HG03025 (cell line): ENCODE measurements around the gene LZTS2.
"Not testable (repeated sequence)": the region's sequence is repeated elsewhere in the genome, so short reads cannot be mapped to it uniquely, and the experiment has no call there.

Experiments
- ATAC-seq: cut with Tn5 transposase; IDR thresholded peaks from one replicate; pipeline ENCODE4 v1.9.1; 2021; ENCODE audit warnings: mild to moderate bottlenecking, moderate library complexity; ENCODE audit not compliant: unreplicated experiment, low FRiP score

The LZTS2 gene, protein sequence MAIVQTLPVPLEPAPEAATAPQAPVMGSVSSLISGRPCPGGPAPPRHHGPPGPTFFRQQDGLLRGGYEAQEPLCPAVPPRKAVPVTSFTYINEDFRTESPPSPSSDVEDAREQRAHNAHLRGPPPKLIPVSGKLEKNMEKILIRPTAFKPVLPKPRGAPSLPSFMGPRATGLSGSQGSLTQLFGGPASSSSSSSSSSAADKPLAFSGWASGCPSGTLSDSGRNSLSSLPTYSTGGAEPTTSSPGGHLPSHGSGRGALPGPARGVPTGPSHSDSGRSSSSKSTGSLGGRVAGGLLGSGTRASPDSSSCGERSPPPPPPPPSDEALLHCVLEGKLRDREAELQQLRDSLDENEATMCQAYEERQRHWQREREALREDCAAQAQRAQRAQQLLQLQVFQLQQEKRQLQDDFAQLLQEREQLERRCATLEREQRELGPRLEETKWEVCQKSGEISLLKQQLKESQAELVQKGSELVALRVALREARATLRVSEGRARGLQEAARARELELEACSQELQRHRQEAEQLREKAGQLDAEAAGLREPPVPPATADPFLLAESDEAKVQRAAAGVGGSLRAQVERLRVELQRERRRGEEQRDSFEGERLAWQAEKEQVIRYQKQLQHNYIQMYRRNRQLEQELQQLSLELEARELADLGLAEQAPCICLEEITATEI

DNA sequence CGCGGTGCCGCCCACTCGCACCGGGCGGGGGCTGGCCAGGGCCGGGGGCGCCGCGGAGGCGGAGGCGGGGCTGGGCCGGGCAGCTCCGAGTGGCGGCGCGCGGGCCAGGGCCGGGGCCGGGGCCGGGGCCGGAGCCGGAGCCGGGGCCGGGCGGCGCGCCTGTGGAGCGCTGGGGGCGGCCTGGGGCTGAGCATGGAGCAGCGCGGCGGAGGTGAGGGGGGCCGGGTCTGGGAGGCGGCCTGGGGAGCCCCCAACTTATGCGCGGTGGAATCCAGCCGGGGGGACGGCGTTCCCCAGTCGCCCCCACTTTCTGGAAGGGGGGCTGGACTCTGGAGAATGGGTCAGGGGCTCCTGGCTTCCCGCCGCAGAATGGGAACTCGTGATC, at the start of gene LZTS2:
Gene LZTS2, plus strand, starts transcription at position 67 of the 385 bp plus-strand sequence. CDS start 2,731 bp downstream, outside the sequence.
- no peak for ATAC-seq

DNA sequence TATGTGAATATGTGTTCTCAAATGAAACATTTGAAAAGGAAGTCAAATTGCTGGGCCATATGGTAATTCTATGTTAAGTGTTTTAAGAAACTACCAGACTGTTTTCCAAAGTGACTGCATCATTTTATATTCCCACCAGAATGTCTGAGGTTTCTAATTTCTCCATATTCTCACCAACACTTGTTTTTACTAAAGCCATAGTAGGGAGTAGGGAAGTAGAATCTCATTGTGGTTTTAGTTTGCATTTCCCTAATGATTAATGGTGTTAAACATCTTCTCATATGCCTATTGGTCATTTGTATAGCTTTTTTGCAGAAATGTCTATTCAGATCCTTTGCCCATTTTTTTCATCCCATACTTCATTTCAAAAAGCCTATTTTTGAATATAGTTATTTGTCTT, 39.4 kb upstream of the LZTS2 start:
- ATAC-seq: no peak

DNA sequence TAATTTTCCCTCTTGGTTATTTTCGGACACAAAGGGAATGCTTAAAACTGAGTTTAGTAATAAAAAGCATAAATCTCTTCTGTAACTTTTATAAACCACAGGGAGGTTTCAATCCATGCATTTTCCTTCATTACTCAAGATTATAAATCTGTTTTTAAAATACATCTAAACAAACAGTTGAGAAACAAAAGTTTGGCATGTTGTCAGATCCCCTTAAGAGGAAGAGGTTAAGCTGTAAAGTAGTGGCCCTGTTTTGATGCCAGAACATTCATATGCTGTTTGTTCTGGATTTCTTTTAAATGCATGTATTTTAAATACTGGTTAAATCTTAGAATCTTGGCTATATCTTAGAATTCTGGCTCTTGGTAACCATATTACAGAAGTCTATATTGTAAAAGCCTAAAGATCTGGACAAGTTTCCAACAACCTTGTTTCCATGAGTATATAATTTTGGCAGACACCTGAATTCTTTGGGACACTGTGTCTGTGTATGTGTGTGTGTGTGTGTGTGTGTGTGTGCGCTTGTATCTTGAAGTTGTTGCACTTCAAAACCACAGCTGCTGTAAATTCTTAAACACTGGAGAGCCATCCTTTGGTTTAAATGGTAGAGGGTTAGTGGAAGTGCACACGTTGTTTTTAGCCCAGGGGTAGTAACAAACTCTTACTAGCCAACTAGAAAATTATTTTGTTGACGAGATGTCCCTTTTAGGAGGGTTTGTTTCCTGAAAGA, 37.1 kb upstream of the LZTS2 start:
- no peak for ATAC-seq

DNA sequence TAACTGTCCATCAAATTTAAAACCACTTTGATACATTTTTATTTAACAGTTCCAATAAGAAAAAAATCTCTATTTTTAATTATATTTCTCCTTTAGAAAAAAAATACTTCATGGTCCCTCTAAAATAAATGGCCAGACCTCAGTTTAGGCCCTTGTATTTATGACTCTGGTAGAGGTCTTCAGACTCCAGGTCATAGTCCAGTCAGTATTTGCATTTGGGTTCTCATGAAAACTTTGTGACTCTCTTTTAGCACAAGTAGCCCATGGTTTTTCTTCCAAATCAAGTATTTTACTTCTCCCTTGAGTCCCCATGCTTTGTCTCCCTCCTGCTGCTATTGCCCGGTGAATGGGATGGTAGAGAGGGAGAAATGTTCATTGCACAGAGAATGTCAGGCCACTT, 35.8 kb upstream of the LZTS2 start:
- ATAC-seq: no peak

DNA sequence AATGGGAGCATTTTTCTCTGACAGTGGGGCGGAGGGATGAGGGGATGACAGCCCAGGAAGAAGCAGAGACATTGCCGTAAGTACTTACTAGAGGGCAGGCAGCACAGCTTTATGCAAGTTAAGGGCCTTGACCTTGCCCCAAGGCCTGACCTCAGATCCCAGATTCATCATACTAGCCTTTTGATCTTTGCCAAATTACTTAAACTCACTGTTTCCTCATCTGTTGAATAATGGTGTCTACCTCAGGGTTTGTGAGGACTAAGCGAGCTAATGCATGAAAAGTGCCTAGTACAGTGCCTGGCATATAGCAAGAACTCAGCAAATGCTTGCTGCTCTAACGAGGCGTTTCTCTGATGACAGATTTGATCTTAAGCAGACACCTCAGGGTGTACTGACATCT, 33.8 kb upstream of the LZTS2 start:
- no peak for ATAC-seq

DNA sequence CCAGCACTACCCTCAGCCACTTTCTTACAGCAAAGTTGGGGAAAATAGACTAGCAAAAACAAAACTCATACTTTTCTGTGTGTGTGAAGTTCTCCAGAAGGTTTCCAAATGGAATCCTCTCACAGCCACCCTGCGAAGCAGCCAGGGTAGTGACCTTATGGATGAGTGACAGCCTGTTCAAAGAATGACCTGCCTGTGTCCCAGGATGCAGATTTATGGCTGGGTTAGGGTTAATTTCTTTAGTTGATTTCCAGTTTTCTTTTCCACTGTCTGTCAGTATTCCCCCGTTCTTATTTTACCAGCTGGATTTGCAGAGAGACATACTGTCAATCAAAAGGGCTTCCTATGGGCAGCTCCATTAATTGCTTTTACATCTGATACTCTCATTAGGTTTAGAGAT, 32.7 kb upstream of the LZTS2 start:
- no peak for ATAC-seq

DNA sequence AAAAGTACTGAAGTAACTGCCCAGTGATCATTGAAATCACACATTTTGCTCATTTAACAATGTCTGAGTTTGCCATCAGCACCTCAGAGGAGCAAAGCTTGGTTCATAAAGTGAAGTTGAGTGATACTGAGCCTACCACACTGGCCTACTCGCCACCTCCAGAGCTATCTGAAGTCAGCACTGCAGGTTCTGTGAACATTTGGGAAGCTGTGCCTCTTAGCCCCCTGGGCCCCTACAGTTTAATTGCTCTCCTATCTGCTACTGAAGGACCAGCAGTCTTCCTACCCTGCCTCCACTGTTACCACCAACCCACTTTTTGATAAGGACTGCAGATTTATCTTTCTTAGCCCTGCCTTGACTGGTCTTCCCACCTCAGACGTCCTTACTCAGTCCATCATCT, 32.3 kb upstream of the LZTS2 start:
- ATAC-seq: no peak

DNA sequence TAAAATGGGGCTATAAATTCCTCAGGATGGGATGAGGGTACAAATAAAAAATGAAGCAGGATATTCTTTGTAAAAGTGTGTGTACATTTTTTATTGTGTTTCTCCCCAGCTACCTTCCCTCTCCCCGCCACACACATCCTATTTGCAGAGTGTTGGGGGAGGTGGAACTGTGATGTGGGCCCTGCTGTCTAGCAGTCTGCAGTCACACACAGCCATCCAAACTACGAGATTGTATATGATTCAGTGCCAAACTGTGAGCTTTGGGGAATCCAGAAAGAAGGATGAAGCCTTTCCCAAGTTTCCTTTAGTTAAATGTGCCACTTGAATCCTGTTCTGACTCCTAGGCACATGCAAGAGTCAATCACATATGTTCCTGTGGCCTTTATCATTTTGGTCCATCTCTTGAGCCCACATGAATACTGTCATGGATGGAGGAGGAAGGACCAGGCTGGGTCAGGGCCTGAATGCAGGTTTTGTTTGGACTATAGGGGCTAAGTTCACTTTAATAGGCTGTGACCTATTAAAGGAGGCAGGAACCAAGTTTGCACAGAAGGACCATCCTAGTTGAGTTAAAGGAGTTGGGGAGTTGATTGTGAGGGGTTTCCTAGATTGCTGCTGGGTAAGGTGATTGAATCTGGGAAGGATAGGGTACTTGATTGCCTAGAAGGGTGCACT, 31.4 kb upstream of the LZTS2 start:
- no peak for ATAC-seq

DNA sequence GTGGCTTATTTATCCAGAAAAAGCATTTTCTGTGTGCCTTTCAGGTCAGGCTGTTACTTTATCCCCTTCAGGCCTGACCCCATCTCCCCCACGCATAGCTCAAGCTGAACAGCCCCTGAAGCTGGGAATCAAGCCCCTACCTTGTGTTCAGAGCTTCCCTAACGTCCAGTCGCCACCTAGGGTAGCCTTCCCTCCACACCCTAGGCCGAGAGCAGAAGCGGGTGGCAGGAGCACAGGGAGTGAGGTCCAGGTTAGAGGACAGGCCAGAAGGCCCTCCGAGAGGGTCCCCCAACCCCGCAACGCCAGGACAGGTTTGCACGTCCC, 30.8 kb upstream of the LZTS2 start:
- ATAC-seq: no peak

DNA sequence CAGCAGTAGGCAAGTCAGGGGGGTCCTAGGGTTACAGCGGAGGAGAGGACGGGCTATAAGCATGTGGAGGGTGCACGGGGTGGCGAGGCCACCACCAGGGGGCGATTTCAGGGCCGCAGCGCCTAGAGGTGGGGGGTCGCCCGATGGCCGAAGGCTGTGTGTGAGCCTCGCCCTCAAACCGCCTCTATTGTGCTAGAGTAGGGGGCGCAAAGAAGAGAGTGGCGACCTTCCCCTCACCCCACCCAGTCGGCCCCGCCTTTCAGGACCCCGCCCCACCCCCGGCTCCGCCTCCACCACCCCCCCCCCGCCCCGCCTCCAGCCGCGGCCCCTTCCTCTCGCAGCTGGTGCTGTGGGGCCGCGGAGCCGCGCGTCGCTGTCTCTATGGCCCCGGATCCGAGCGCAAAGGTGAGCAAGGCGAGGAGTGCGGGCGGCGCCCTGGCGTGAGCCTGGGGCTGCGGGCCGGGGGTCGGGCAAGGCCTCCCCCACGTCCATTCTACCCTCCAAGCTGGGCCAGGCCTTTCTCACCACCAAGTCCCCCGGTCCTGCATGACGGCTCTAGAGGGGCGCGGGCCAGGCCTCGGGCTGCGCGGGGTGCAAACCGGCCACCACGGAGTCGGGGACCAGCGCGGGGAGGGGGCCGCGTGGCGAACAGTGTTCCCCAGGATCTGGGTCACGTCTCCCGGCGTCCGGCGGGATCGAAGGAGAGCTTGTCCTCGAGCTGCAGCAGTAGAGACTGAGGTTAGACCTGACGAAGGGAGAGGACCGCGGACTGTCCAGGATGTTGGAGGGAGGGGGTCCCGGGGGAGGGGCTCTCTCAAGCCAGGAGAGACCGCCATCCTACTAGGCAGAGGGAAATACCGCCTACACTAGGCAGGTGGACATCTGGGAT, 30.2 kb upstream of the LZTS2 start, which contains the start of gene SEMA4G:
Gene SEMA4G, plus strand, starts transcription at position 318 of the 889 bp plus-strand sequence. CDS start 3,409 bp downstream, outside the sequence.
- ATAC-seq: no peak

DNA sequence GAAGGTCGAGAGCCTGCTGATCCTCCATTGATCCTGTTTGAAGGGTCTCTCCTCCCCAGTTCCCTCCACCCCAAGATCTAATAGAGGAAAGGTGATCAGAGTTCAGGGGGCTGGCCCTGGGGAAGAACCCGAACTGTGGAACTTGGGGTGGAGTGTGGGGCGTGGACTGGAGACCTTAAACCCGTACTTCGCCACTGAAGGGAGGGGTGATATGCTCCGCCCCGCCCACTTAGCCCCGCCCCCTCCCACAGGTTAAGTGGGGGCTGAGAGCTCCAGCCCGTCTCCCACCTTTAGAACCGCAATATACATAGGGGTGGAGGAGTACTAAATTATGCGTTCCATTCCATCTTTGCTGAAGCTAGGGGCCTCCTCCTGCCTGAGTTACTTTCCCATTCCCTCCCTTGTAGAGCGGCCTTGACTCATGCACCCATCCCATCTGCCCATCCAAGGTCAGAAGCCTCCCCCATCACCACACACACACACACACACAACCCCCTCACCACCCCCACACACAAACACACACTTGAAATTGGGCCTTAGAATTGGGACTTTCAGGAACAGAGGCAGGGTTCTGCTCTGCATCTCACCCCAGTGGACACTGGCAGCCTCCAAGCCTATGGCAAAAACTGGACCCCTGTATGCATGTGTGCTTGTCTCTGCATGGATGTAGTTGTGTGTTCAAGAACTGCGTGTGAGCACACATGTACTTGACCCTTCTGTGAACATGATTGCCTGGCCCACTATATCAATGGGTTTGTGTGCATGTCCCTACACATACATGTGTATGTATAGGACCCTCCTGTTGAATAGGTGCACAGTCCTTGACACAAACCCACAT, 29.3 kb upstream of the LZTS2 start:
- no peak for ATAC-seq

DNA sequence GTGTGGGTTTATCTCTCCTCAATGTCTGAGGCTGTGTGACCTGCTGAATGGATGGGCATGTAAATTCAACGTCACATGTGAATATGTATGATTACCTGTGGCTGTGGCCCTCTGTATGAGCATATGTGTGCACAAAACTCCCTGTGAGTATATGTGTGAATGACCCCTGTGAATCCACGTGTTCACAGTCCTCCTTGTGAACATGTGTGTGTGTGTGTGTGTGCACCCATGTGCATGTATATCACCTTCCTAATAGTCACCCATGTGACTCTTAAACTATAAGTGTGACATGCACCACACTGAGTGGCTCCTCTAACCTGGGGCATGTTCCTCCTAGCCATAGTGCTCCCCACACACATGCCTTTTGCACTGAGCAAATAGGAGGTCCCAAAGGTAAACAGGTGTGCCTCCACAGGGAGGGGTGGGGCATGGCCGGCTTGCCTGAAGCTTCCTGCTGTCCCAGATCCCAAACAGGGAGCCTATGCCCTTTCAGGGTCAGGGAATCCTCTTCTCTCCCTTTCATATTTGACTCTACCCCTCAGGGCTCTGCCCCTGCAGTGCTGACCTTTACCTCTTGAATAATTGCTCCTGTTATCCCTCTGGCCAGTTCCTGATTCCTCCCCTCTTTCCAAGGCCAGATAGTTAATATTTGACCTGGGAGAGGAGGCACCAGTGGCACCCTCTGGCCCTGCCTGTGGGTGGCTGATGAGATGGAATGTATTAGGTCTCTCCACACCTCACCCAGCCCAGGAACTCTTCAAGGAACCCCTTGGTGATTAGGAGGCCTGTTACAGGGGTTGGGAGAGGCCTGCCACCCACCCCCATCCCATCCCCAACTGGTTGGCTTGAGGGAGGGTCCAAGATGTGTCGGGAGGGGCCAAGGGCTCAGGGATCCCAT, 28.4 kb upstream of the LZTS2 start:
- no peak for ATAC-seq

DNA sequence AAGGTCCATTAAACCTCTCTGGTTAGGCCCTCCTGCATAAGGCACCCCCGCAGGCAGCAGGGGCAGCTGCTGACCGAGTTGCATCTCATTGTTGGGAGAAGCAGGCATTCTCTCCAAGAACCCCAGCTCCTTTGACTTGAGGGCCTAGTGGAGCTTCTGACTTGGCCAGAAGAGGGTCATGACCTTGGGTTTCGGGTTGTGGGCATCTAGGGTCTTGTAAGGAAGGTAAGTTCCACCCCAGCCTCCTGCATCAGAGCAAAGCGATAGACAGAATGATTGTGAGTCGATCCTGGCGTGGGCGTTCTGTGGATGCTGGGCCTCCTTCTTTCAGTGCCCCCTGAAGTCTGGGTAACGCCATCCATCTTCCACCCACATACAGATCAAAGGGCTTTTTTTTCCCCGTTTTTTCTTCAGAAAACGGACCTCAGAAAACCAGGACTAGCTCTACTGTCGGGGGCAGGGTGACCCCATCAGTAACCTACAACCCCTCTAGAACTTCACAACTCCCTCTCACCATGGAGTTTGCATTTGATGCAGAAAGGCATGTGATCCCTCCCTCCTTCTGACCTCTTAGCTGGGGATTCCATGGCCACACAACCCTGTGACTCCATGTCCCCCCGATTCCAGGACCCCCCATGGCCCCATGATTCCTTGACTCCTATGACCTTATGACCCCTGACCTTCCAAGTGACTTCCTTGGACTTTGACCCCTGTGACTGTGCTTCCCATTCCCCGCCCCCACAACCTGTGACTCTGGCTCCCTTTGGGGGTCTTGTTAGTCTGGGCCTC, 27.3 kb upstream of the LZTS2 start:
- ATAC-seq: no peak

DNA sequence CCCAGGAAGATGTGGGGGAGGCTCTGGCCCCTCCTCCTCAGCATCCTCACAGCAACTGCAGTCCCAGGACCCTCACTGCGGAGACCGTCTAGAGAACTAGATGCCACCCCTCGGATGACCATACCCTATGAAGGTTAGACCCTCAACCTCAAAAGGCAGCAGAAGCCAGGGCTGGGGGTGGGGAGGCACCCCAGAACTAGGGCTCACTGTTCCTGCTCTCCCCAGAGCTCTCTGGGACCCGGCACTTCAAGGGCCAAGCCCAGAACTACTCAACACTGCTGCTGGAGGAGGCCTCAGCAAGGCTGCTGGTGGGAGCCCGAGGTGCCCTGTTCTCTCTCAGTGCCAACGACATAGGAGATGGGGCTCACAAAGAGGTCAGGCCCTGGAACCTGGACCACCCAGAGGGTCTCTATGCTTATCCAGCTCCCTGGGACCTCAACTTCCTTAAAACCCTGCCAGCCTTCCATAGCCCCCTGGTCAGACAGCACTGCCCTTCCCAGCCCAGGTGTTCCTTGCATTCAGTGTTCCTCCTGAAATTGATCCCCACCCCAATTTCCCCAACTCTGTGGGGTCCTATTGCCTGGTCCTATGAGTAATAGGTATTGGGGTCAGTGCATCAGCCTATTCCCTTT, 26.6 kb upstream of the LZTS2 start:
- no peak for ATAC-seq

DNA sequence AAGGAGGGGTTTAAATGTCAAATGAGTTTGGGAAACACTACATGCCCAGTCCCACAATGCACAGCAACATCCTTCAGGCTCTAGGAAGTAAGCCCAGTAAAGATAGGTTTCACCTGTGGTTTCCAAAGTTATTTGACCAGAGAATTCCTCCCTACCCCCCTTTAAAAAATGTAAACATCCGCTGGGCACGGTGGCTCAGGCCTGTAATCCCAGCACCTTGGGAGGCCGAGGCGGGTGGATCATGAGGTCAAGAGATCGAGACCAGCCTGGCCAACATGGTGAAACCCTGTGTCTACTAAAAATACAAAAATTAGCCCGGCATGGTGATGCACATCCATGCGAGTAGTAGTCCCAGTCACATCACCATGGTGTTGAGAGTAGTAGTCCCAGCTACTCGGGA, 24.2 kb upstream of the LZTS2 start:
- ATAC-seq: not testable (repeated sequence)

DNA sequence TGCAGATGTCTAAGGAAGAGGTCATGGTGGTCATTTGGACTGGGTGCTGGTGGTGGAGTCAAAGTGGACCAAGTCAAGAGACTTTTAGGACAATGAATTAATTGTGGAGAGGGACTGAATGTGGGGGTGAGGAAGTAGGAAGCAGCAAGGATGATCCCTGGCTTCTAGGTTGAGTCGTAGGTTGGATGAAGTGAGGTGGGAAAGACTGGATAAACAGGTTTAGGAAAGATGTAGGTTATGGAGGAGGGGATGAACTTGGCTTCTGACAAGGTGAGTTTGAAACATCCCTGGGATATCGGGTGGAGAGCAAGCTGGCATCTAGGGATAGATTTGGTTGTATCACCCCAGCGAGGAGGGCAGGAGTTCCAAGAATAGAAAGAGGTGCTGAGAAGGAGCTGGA, 22.7 kb upstream of the LZTS2 start:
- ATAC-seq: no peak

DNA sequence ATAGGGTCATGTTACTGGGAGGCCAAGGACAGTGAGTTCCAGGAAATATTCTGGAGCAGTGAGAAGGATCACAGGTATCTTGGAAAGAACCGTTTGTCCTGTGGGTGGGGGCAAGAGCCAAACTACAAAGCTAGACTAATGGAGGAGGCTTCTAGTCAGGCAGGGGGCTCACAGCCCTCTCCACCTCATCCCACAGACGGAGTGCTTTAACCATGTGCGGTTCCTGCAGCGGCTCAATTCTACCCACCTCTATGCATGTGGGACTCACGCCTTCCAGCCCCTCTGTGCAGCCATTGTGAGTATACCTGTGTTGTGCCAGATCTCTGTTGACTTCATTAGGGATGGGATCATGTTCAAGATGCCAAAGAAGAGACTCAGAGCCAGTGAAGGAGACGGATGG, 22.2 kb upstream of the LZTS2 start:
- ATAC-seq: no peak
